ENCODE data around the gene PRAME. TPM values are rescaled to one million over a fixed set of nuclear protein-coding genes. Genes with fewer than 3 reads are reported as not detected.

Gene PRAME
- total and polyA plus RNA-seq, 7 experiments from 2014 or later, result not detected

DNA sequence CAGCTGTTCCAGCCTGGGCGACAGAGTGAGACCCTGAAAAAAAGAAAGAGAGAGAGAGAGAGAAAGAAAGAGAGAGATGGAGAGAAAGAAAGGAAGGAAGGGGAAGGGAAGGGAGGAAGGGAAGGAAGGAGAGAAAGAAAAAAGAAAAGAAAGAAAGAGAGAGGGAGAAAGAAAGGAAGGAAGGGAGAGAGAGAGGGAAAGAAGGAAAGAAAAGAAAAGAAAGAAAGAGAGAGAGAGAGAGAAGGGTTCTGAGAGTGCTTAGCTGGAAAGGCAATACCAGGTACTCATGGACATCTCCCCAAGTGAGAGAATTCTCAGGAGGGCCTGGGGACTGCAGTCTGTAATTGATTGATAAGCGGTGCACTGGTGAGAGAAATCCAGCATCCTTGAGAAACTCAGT lies 12.8 kb upstream of the PRAME start:
- no peaks in the 10 kb centered on the region for H3K9me3 Mint-ChIP-seq
- H3K4me1 ChIP-seq (ENCODE audit: control insufficient read depth in 2 of 2, insufficient read depth in 2 of 2, low read length in 2 of 2), result no peaks in the 10 kb centered on the region
- no peaks in the 10 kb centered on the region for H3K36me3 Mint-ChIP-seq
- CTCF ChIA-PET, result no interaction called here
- H3K9me3 ChIP-seq (ENCODE audit: control insufficient read depth in 2 of 3, low read length in 3 of 3), result no peaks in the 10 kb centered on the region
- H3K27ac ChIP-seq (ENCODE audit: low read depth, low read length), result no peak overlapping the region
- no peak overlapping the region for H3K4me3 ChIP-seq (ENCODE audit: low read length)
- H3K27ac Mint-ChIP-seq, result no peak overlapping the region
- no peak for DNase-seq
- intact Hi-C loops (cut with micrococcal nuclease), result no loop called here
- H3K4me3 Mint-ChIP-seq, result no peak overlapping the region
- H3K4me1 Mint-ChIP-seq, result no peaks in the 10 kb centered on the region
- POLR2A ChIA-PET, result no interaction called here
- no peaks in the 10 kb centered on the region for H3K27me3 ChIP-seq (ENCODE audit: control insufficient read depth in 2 of 2, insufficient read depth in 2 of 2, low read length in 2 of 2)
- no peaks in the 10 kb centered on the region for H3K36me3 ChIP-seq (ENCODE audit: control insufficient read depth in 2 of 3, insufficient read depth in 3 of 3, low read length in 3 of 3)
- ATAC-seq, result no peak
- peaks cover 19 to 37% (median 33%) of the 10 kb centered on the region in 5 donors for H3K27me3 Mint-ChIP-seq

DNA sequence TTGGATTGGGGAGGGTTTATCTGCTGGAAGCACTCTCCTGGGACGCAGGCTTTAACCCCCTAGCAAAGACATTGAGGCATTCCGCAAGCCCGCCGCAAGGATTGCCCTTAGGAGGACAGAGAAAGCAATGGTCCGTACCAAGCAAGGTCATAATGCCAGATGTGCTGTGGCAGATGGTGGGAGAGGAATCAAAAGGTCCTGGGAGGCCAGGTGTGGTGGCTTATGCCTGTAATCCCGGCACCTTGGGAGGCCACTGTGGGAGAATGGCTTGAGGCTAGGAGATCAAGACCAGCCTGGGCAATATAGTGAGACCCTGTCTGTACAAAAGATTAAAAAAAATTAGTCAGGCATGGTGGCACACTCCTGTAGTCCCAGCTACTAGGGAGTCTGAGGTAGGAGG lies 12.4 kb upstream of the PRAME start:
- ATAC-seq (no peak), DNase-seq (no peak)
- no peak overlapping the region for H3K27ac ChIP-seq (ENCODE audit: low read depth, low read length)
- Mint-ChIP-seq H3K36me3 (no peaks in the 10 kb centered on the region), H3K4me3 (no peak overlapping the region), H3K9me3 (no peaks in the 10 kb centered on the region), H3K27me3 (peaks cover 22 to 37% (median 33%) of the 10 kb centered on the region in 5 donors), H3K27ac (no peak overlapping the region), H3K4me1 (peaks cover 0 to 2% (median 0%) of the 10 kb centered on the region in 7 donors)
- H3K9me3 ChIP-seq (ENCODE audit: control insufficient read depth in 2 of 3, low read length in 3 of 3), result no peaks in the 10 kb centered on the region
- H3K27me3 ChIP-seq (ENCODE audit: control insufficient read depth in 2 of 2, insufficient read depth in 2 of 2, low read length in 2 of 2), result no peaks in the 10 kb centered on the region
- no peaks in the 10 kb centered on the region for H3K36me3 ChIP-seq (ENCODE audit: control insufficient read depth in 2 of 3, insufficient read depth in 3 of 3, low read length in 3 of 3)
- H3K4me3 ChIP-seq (ENCODE audit: low read length), result no peak overlapping the region
- ChIA-PET CTCF (no interaction called here), POLR2A (no interaction called here)
- no peaks in the 10 kb centered on the region for H3K4me1 ChIP-seq (ENCODE audit: control insufficient read depth in 2 of 2, insufficient read depth in 2 of 2, low read length in 2 of 2)
- intact Hi-C loops (cut with micrococcal nuclease), result no loop called here

DNA sequence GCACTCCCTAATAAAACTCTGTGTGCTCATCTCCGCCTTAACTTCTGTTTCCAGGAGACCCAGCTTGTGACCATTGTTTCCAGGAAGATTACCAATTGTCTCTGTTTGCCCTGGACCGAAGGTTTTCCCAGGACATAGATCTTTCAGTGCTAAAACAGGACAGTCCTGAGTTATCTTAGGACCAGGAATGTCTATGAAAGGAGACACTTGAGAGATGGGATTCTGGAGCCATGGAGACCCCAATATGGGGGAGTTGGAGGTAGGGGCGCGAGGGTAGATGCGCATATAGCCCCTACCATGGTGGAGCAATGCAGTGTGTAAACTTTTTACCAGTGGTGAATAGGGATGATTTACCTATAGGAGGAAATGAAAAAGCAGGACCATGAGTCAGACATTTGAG lies 10.2 kb upstream of the PRAME start:
- H3K27ac ChIP-seq (ENCODE audit: low read depth, low read length), result no peak overlapping the region
- no peaks in the 10 kb centered on the region for H3K4me1 ChIP-seq (ENCODE audit: control insufficient read depth in 2 of 2, insufficient read depth in 2 of 2, low read length in 2 of 2)
- no peak overlapping the region for H3K4me3 ChIP-seq (ENCODE audit: low read length)
- H3K27ac Mint-ChIP-seq, result no peak overlapping the region
- POLR2A ChIA-PET, result no interaction called here
- H3K9me3 ChIP-seq (ENCODE audit: control insufficient read depth in 2 of 3, low read length in 3 of 3), result no peaks in the 10 kb centered on the region
- no peaks in the 10 kb centered on the region for H3K36me3 ChIP-seq (ENCODE audit: control insufficient read depth in 2 of 3, insufficient read depth in 3 of 3, low read length in 3 of 3)
- ATAC-seq (no peak), DNase-seq (no peak)
- peaks cover 0 to 3% (median 0%) of the 10 kb centered on the region in 11 donors for H3K9me3 Mint-ChIP-seq
- intact Hi-C loops (cut with micrococcal nuclease), result no loop called here
- peaks cover 0 to 2% (median 0%) of the 10 kb centered on the region in 7 donors for H3K4me1 Mint-ChIP-seq
- H3K36me3 Mint-ChIP-seq, result no peaks in the 10 kb centered on the region
- H3K4me3 Mint-ChIP-seq, result no peak overlapping the region
- peaks cover 23 to 34% (median 30%) of the 10 kb centered on the region in 5 donors for H3K27me3 Mint-ChIP-seq
- H3K27me3 ChIP-seq (ENCODE audit: control insufficient read depth in 2 of 2, insufficient read depth in 2 of 2, low read length in 2 of 2), result no peaks in the 10 kb centered on the region
- CTCF ChIA-PET, result no interaction called here

DNA sequence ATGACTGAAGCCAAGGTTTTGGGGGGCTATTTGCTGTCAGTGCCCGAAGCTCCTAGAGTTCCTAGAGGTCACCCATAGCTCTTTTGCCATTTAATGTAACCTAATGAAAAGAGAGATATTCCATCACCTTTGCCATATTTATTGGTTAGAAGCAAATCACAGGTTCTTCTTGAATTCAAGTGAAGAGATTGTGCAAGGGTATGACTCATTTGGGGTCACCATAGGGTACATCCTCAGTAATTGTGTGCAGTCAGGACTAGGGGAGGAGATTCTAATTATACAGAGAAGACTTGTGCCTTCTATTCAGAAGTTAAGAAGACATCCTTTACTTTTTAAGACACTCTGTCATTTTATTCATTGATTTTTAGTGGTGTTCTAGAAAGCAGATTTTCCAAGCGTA lies 6.9 kb upstream of the PRAME start:
- intact Hi-C loops (cut with micrococcal nuclease), result no loop called here
- Mint-ChIP-seq H3K4me3 (no peak overlapping the region), H3K4me1 (peaks cover 0 to 2% (median 0%) of the 10 kb centered on the region in 7 donors), H3K27ac (no peak overlapping the region), H3K27me3 (peaks cover 11 to 25% (median 21%) of the 10 kb centered on the region in 5 donors), H3K36me3 (no peaks in the 10 kb centered on the region), H3K9me3 (peaks cover 0 to 3% (median 0%) of the 10 kb centered on the region in 11 donors)
- no peak for DNase-seq
- CTCF ChIA-PET, result no interaction called here
- Histone ChIP-seq H3K27me3 (ENCODE audit: control insufficient read depth in 2 of 2, insufficient read depth in 2 of 2, low read length in 2 of 2) (no peaks in the 10 kb centered on the region), H3K4me3 (ENCODE audit: low read length) (no peak overlapping the region), H3K9me3 (ENCODE audit: control insufficient read depth in 2 of 3, low read length in 3 of 3) (no peaks in the 10 kb centered on the region), H3K27ac (ENCODE audit: low read depth, low read length) (no peak overlapping the region), H3K36me3 (ENCODE audit: control insufficient read depth in 2 of 3, insufficient read depth in 3 of 3, low read length in 3 of 3) (no peaks in the 10 kb centered on the region), H3K4me1 (ENCODE audit: control insufficient read depth in 2 of 2, insufficient read depth in 2 of 2, low read length in 2 of 2) (no peaks in the 10 kb centered on the region)
- no peak for ATAC-seq
- POLR2A ChIA-PET, result no interaction called here

DNA sequence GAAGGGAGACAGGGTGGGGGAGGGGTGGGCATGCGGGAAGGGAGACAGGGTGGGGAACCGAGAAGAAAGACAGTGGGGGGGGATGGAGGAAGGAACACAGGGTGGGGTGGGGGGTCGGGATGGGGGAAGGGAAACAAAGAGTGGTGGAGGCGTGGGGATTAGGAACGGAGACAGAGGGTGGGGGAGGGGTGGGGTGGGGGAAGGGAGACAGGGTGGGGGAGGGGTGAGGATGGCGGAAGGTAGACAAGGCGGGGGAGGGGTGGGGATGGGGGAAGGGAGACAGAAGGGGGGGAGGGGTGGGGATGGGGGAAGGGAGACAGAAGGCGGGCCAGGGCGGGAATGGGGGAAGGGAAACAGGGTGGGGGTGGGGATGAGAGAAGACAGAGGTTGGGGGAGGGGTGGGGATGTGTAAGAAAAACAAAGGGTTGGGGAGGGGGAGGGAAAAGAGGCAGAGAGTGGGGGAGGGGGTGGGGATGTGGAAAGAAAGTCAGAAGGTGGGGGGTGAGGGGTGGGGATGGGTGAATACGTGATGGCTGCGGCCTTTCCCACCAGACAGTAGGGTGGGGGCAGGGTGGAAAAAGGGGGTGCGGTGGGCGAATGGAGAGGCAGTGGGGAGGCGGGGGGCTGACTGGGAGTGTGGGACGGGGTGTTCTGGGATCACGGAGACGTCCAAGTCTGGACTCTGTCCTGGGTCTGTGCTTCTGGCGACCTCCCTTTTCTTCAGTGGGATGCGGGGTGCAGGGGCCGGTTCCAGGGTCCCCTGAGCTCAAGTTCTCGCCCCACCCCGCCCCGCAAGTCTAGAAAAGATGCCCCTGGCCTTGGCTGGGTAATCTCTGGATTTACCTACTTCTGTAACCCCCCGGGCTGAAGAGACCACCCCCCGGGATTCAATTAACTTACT lies 744 bp downstream of the PRAME start:
- H3K36me3 Mint-ChIP-seq, result no peaks in the 10 kb centered on the region
- no peaks in the 10 kb centered on the region for H3K9me3 ChIP-seq (ENCODE audit: control insufficient read depth in 2 of 3, low read length in 3 of 3)
- intact Hi-C loops (cut with micrococcal nuclease), result no loop called here
- no peak overlapping the region for H3K4me3 ChIP-seq (ENCODE audit: low read length)
- no peaks in the 10 kb centered on the region for H3K9me3 Mint-ChIP-seq
- peaks cover 0 to 10% (median 0%) of the 10 kb centered on the region in 5 donors for H3K27me3 Mint-ChIP-seq
- no peak overlapping the region for H3K4me3 Mint-ChIP-seq
- ATAC-seq (no peak), DNase-seq (no peak)
- H3K4me1 Mint-ChIP-seq, result peaks cover 0 to 4% (median 0%) of the 10 kb centered on the region in 7 donors
- H3K27ac Mint-ChIP-seq, result no peak overlapping the region
- peaks cover 0 to 4% of the 10 kb centered on the region in 2 donors for H3K4me1 ChIP-seq (ENCODE audit: control insufficient read depth in 2 of 2, insufficient read depth in 2 of 2, low read length in 2 of 2)
- no peaks in the 10 kb centered on the region for H3K36me3 ChIP-seq (ENCODE audit: control insufficient read depth in 2 of 3, insufficient read depth in 3 of 3, low read length in 3 of 3)
- no peaks in the 10 kb centered on the region for H3K27me3 ChIP-seq (ENCODE audit: control insufficient read depth in 2 of 2, insufficient read depth in 2 of 2, low read length in 2 of 2)
- POLR2A ChIA-PET, result no interaction called here
- CTCF ChIA-PET, result no interaction called here
- peak overlapping the region; percentile 27 for H3K27ac ChIP-seq (ENCODE audit: low read depth, low read length)

DNA sequence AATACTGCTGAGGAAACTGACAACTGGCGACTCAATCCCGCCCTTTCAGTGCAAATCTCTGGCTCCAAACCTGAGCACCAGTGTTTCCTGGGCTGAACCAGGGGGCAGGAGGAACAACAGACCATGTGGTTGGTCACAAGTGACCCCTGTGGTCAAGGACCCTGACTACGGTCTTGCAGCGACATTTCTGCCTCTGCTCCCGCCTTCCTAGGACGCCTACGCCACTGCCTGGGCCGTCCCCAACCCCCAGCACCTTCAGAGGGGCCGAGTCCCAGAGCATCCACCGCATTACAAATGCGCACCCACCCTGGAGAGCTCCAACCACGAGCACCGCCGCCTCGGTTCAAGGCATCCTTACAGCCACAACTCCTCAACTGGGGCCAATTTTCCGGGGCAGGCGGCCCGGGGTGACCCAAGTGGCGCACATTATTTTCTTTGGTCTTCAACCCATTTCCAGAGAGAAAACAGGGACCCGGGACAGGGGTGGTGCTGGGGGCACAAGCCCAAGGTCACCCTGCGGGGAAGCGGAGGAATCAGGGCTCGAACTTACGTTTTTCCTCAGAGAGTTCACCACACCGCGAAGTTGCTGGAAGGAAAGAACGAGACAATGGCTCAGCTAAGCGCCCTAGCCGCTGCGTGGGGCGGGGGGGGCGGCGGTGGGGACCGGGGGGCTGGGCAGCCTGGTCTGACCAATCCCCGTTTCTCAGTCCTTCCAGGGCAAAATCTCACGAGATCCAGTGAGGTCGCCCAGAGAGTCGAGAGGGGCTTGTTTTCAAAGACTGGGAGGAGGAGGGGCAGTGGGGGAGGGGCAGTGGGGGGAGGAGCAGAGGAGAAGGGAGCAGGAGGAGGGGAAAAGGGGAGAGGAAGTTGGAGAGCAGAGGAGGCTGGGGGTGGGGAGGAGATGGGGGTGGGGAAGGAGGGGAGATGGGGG lies 1.8 kb downstream of the PRAME start:
- CTCF ChIA-PET, result no interaction called here
- intact Hi-C loops (cut with micrococcal nuclease), result no loop called here
- ATAC-seq (no peak), DNase-seq (no peak)
- no peaks in the 10 kb centered on the region for H3K9me3 Mint-ChIP-seq
- H3K36me3 ChIP-seq (ENCODE audit: control insufficient read depth in 2 of 3, insufficient read depth in 3 of 3, low read length in 3 of 3), result no peaks in the 10 kb centered on the region
- no peak overlapping the region for H3K27ac ChIP-seq (ENCODE audit: low read depth, low read length)
- no peaks in the 10 kb centered on the region for H3K9me3 ChIP-seq (ENCODE audit: control insufficient read depth in 2 of 3, low read length in 3 of 3)
- peaks cover 0 to 4% of the 10 kb centered on the region in 2 donors for H3K4me1 ChIP-seq (ENCODE audit: control insufficient read depth in 2 of 2, insufficient read depth in 2 of 2, low read length in 2 of 2)
- no peaks in the 10 kb centered on the region for H3K36me3 Mint-ChIP-seq
- no peak overlapping the region for H3K27ac Mint-ChIP-seq
- H3K4me1 Mint-ChIP-seq, result peaks cover 0 to 4% (median 0%) of the 10 kb centered on the region in 7 donors
- POLR2A ChIA-PET, result no interaction called here
- peaks cover 0 to 6% (median 0%) of the 10 kb centered on the region in 5 donors for H3K27me3 Mint-ChIP-seq
- H3K4me3 Mint-ChIP-seq, result no peak overlapping the region
- H3K27me3 ChIP-seq (ENCODE audit: control insufficient read depth in 2 of 2, insufficient read depth in 2 of 2, low read length in 2 of 2), result no peaks in the 10 kb centered on the region
- no peak overlapping the region for H3K4me3 ChIP-seq (ENCODE audit: low read length)
